HUDEP-2 (cell line): Measurements from ENCODE around the gene INO80E.
"Not testable (repeated sequence)": the region's sequence is repeated elsewhere in the genome, so short reads cannot be mapped to it uniquely, and the experiment has no call there.

ENCODE experiments used
- DNase-seq, 76 experiments: peaks; one replicate each; lab custom pipeline; 2025; ENCODE audit not compliant: unreplicated experiment in 76 of 76; lab: John Stamatoyannopoulos, UW

Gene INO80E

DNA sequence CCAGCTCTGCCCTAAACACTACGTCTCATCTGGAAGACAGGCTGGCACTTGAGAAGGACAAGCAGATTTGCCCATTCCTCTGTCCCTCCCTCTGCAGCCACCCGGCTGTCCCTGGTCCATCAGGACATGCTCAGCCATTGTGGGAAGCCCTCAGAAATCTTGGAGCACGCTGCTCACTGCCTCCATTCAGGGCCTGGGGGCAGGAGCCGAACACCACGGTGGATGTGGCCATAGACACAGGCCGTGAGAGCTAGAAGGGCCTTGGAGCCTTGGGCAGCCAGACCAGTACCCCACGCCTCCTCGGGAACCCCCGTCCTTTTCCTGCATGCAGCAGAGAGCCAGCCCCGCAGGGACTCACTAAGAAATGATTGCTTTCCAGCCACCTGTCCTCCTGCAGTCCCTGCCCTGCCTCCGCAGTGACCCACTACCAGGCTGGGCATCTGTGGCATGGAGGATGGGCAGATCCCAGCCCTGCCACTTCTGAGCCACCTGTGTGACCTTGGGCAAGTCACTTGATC lies 11.4 kb downstream of the INO80E start:
- no peak for DNase-seq

DNA sequence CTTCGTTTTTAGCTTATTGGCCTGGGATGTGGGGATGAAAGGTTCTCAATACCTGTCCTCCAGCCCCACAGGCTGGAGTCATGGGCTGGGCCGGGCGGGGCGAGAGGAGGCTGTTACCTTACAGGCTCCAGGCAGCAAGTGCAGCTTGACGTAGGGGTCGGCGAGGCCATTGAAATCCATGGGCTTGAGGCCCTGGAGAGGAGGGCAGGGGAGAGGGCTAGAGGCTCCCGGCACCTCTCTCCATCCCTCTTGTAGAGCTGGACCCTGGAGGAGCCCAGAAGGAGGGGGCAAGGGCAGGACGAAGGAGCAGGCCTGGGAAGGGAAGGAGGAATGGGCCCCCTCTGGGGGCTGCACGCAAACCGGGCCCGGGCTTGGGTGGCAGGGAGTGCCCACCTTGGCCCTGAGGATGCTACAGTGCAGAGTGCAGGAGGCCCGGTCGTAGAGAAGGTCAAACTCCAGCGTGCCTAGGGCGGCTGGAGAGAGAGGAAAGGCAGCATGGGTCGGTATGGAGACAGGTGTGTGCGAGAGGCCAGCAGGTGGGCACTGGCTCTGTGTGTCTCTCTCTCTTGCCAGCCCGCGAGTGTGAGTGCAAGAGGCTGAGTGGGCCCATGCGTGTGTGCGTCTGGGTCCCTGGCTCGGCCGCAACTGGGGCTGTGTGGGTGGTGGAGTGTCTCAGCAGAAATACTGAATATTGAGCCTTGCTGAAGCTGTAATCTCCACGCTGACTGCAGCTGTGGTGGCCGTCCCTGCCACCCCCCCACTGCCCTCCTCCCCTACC lies 13.2 kb downstream of the INO80E start:
- DNase-seq = no peak

DNA sequence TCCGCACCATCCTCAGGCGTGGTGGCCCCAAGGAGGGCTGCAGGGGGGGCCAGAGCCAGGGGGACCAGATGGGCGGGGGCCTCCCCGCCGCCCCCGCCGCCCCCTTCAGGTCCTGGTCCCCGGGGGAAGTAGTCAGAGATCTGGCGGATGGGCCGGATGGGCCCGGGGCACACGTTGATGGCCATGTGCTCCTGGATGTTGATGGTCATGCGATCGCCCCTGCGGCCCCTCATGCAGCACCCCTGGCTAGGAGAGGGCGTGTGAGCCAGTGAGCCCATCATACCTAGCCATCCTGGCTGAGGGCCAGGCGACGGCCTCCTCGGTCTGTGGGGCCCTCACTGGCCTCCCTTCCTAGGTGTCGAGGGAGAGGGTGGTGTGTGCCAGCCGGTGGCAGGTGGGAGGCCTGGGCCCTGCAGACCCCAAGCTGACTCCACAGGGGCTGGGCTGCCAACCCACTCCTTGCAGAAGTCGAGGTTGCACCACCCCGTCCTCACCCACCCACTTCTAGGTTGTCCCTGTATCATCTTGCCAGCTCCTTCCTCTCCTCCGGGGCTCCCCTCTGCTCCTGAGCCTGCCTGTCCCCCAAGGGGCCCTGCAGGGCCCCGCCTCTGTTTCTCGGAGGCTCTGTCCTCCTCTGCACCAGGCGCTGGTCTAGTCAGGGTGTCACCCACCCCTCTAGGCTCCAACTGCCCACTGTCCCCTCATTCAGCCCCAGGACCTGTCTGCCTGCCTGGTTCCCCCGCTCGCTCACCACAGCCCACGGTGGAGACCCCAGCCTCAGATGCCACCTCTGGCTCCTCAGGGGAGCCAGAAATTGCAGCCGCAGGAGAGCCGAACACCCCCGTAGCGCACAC lies 14.2 kb downstream of the INO80E start:
- no peak for DNase-seq

DNA sequence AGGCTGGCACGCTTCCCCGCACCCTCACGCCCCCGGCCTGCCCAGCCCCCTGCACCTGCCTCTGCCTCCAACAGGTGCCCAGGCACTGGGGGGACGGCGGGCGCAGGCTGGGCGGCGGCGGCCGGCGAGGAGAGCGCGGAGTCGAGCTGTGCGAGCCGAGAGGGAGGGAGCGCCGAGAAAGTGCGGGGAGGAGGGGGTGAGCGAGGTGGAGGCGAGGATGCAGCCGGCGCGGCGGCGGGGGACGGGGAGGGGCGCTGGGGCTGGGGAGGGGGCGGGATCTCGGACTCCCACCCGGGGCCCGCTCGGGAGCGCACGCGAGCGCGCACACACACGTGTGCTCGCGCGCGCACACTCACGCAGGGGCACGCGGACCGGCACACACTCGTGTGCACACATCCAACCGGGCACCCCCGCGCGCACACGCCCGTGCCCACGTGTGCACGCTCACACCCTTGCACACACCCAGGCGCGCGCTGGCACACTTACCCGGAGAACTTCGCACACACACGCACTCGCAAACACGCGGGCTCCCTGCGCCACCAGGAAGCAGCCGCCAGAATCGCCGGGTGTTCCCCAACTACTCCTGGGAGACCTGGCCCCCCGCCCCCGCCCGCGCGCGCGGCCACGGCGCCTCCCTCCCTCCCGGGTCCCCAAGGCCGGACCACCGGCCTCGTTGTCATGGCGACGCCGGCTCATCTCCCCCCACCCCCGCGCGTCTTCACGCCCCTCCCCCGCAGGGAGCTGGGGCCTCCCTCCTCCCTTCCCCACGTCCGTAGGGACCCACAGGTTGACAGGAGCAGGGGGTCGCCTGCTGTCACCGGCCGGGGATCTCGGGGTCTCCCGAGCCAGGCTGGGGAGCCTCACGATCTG lies 15.0 kb downstream of the INO80E start, which contains the start of gene DOC2A:
Gene DOC2A (minus strand): TSS at position 184 of the 870 bp plus-strand sequence. CDS start 805 bp downstream, outside the sequence.
- no peak for DNase-seq

DNA sequence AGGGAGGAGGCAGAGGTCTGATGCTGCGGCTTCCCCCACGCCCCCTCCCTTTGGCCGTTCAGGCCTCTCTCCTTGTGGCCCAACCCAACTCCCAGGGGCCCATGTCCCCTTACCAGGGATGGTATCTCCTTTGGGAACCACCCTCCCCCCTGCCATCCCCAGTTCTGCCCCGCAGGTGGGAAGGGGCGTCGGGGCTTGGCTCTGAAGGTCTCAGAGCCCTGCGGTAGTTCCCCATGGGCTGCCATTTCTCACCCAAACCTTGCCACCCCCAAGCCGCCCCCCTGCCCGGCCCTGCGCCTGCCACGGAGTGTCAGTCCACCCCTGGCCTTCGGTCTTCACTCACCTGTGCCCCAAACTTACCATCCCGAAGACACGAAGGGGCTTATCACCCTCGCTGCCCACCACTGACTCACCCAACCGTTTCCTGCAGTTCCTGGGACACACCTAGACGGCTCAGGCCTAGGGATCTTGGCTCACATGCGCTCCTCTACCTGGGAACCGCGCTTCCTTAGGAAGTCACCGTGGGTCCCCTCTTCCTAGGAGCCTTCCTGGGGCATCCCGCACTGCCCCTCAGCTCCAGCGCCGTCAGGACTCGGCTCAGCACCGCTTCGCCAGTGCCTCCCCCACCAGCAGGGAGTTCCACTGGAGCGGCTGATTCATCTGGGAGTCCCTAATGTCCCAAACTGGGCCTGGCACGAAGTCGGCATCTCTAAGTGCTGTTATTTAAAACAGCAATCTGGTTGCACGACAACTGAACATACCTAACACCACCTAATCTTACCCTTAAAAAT lies 15.9 kb downstream of the INO80E start:
- no peak for DNase-seq

DNA sequence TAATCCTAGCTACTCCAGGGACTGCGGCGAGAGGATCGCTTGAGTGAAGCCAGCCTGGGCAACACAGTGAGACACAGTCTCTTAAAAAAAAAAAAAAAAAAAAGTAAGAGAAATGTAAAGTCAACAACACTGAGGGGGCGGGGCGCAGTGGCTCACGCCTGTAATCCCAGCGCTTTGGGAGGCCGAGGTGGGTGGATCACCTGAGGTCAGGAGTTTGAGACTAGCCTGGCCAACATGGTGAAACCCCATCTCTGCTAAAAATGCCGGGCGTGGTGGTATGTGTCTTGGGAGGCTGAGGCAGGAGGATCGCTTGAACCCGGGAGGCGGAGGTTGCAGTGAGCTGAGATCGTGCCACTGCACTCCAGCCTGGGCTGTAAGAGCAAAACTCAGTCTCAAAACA lies 16.6 kb downstream of the INO80E start:
- DNase-seq = not testable (repeated sequence)

DNA sequence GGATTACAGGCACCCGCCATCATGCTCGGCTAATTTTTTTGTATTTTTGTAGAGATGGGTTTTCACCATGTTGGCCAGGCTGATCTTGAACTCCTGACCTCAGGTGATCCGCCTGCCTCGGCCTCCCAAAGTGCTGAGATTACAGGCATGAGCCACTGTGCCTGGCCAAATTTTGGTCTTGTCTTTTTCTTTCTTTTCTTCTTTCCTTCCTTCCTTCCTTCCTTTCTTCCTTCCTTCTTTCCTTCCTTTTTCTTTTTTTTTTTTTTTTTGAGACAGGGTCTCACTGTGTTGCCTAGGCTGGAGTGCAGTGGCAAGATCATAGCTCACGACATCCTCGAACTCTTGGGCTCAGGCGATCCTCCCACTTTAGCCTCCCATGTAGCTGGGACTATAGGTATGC lies 19.4 kb downstream of the INO80E start:
- not testable (repeated sequence) for DNase-seq

DNA sequence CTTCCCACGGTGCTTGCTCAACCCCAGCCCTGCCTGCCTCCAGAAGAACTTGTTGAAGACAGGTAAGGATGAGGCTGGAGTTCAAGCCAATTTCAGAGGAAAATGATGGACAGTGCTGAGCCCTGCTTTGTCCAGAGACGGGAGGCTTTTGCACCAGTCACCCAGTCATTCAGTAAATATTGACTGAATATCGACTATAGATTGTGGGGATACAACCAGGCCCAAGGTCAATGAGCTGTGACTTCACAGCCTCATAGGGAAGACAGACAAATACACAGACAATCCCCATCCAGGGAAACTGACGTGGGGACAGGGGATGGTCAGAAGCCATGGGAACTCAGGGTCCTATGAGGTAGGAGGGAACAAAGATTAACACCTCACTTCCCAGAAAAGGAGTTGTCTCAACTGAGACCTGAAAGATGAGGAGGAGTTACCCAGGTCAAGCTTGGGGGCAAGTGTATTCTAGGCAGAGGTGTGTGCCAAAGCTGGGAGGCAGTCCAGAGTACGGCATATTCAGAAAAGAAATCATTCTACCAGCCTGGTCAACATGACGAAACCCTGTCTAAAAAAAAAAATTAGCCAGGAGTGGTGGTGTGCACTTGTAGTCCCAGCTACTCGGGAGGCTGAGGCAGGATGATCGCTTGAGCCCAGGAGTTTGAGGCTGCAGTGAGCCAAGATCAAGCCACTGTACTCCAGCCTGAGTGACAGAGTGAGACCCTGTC lies 20.7 kb downstream of the INO80E start:
- DNase-seq = no peak

DNA sequence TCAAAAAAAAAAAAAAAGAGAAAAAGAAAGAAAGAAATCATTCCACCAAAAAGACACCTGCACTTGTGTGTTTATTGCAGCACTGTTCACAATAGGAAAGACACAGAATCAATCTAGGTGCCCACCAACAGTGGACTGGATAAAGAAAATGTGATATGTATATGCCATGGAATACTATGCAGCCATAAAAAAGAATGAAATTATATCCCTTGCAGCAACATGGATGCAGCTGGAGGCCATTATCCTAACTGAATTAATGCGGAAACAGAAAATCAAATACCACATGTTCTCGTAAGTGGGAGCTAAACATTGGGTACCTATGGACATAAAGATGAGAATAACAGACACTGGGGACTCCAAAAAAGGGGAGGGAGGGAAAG lies 21.2 kb downstream of the INO80E start:
- no peak for DNase-seq

DNA sequence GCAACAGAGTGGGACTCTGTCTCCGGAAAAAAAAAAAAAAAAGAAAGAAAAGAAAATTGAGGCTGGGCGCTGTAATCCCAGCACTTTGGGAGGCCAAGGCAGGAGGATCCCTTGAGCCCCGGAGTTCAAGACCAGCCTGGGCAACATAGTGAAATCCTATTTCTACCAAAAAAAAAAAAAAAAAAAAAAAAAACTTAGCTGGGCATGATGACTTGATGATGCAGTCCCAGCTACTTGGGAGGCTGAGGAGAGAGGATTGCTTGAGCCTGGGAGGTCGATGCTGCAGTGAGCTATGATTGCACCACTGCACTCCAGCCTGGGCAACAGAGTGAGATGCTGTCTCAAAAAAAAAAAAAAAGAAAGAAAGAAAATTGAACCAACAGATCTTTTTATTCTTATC lies 21.9 kb downstream of the INO80E start:
- DNase-seq = not testable (repeated sequence)

DNA sequence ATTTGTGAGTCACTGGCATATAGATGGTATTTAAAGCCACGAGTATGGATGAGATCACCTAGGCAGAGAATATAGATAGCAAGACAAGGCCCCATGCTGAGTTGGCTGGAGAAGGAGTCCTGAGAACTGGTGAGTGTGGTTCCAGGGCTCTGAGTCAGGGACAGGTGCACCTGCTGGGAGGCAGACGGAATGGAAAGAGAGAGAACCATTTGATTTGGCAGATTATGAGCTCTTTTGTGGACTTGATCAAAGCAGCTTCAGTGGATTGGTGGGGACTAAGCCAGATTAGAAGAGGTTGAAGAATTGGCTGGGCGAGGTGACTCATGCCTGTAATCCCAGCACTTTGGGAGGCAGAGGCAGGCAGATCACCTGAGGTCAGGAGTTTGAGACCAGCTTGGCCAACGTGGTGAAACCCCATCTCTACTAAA lies 22.7 kb downstream of the INO80E start:
- no peak for DNase-seq

DNA sequence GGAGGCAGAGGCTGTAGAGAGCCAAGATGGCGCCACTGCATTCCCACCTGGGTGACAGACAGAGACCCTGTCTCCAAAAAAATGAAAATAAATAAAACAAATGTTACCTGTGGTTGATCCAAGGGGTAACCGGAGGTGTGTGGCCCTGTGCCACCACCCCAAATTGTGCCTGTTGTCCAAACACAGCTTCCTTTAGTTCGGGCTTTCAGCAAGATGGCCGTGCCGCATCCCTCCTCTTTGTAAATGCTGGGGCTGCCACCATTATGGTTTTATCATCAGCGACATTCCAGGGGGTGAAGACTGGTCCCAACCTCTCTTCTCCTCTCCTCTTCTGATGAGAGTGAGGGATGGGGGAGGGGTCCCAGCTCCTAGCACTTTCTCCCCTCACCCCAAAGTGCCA lies 26.8 kb downstream of the INO80E start, which contains the start of gene C16orf92:
Gene C16orf92 (plus strand): TSS at position 312 of the 400 bp plus-strand sequence. CDS start 143 bp downstream, outside the sequence.
- no peak for DNase-seq

DNA sequence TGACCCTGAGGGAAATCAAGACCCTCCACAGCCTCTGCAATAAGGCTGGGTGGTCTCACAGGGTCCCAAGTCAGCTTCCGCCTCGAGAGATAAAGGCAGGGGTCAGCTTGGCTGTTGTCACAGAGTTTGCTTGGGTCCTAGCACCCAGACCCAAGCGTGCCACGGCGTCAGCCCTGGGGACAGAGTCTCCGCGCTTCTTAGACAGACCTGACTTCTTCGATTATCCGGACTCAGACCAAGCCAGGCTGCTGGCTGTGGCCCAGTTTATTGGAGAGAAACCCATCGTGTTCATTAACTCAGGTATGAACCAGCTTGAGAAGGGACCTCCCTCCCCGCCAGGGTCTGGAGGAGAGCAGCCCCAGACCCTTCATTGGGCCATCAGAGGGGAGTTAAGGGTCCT lies 27.5 kb downstream of the INO80E start:
- DNase-seq = no peak

DNA sequence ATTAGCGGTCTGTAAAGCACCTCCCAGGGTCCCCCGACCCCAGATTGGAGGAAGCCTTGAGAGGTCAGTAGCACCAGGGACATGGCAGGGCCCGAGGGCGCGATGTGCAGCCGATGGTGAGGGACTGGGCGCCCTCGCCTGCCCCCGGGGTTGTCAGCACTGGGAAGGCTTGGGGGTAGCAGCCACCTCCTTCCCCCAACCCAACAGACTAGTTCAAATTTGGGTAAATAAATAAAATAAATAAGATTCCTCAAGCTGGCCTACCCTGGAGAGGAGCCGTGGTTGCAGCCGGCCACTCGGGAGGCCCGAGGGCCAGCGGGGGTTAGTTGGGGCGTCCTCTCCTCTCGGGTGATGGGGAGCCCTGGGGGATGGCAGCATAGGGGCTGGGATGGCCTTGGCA lies 28.4 kb downstream of the INO80E start:
- DNase-seq = no peak

DNA sequence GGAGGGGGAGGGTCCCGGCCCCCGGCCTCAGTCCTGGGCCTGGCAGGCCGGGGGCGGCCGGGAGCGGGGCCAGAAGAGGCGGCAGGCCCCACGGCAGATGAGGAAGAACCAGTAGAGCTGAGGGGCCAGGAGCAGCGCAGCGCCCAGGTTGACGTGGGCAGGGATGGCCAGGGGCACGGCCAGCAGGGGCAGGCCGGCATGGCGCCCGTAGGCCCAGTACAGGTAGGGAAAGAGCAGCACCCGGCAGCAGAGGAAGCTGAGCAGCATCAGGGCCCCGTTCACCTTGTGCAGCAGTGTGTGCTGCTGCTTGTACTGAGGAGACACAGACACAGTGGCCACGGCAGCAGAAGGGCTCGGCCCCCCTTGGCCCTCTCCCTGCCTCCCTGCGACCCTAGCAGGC lies 29.1 kb downstream of the INO80E start:
- no peak for DNase-seq

DNA sequence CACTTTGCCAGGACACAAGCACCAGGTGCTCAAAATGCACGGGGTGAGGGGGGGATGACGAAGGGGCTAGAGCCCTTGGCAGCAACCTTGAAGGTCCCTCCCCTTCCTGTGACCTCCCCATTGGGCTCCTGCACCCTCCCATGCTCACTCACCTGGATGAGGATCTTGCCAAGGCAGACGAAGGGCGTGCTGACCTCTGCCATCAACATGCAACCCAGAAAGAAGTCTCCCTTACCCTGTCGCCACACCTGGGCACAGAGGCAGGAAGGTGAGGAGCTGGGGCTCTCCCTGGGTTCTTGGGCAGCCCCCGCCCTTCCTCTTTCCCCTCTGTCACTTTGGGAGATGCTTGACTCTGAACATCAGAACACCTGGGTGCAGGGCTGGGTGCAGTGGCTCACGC lies 29.5 kb downstream of the INO80E start:
- DNase-seq = no peak

DNA sequence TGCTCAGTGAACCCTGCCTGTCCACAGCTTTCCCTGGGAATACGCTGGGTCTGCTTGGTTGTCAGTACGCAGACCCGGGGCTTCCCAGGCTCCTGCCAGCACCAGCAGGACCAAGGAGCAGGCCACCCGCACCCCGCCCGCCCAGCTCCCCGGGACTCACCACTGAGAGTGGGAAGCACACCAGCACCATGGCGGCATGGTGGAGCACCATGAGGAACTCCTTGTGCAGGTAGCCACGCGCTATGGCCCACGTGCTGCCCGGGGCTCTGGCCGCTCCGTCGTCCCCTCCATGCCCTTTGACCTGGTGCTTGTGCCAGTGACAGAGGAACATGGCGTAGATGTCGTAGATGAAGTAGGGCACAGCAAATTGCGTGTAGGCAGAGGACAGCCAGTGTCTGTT lies 30.4 kb downstream of the INO80E start:
- DNase-seq = no peak

DNA sequence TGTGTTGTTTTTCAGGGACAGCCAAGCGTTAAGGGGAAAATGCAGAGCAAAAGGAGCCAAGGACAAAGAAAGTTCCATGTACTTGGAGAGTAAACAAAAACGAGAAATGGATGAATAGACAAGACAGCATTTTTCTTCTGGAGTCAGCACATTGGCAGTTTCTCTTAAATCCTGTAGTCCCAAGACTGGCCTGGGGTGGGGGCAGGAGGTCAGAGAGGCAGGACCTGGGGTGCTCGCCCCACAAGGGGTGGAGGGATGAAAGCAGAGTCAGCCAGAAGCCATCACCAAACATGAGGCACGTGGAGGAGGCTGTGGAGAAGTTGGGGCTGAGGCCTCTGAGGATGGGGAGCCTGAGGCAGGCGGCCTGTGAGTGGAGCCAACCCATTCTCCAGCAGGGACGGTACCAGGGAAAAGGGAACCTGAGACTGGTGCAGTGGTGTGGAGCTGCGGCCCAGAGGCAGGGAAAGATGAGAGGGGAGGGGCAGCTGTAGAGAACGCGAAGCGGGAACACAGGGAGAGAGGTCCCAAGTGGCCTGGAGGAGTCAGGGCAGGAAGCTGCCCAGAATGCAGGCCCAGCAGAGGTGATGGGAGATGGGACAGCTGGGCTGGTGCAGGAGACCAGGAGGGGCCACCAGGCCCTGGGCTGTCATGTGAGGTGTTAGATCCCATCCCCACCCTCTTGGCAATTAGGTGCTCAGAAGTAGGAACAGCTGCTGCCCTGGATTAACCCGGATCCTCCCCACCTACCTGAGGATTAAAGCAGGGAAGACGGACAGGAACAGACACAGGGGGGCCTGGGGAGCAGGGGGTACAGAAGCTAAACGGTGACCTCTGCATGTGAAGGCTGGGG lies 31.8 kb downstream of the INO80E start:
- DNase-seq = no peak
